HT1080 (cell line): ENCODE results near the gene ARL8A. TPM values are rescaled to one million over a fixed set of nuclear protein-coding genes. Genes with fewer than 3 reads are reported as not detected.
A peak's percentile ranks its signal among the peaks of the same experiment; 100 is the strongest.
"Not testable (repeated sequence)": the region's sequence is repeated elsewhere in the genome, so short reads cannot be mapped to it uniquely, and the experiment has no call there.

Source experiments
- DNase-seq: peaks from one replicate; pipeline ENCODE4 v3.0.0-alpha.2; 2015; ENCODE audit warnings: low read depth
- total RNA-seq: library from RNA; depleted of rRNA; stranded (reverse); fragments of >200 nt; shearing (Covaris generic); gene quantifications from 2 replicates; pipeline ENCODE4 v1.2.3, GENCODE V29; 2014

ARL8A gene
- total RNA-seq, 1 experiment from 2014 or later, result 12.9 TPM

DNA sequence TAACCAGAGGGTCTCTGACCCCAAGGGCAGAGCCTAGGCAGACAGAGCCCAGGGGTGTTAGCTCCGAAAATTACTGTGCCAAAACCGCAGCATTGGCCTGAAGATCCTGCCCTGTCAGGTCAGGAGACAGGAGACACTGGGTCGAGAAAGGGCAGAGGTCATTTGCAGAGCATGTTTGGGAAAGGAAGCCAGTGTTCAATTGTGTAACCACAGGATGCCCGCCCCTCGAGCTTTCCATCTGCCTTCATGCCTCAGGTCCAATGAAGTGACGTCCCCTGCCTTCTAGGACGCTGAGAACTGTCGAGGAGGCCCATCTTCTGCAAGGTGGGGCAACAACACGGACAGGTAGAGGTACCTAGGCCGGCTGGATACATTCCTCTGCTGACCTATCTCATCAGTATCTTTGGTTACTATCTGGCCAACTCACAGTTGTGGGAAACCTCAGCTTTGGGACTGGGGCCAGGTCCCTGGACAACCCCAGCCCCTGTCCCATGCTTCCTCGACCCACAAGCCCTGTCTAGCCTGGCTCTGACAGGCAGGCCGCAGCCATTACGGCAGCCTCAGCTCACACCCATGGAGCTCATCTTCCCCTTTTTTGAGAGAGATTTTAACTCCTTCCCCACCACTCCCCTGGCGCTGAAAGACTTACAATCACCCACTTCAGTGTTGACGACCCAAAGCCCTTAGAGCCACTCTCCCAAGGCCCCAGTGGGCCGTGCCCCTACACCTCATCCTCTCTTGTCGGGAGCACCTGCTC lies 1.3 kb downstream of the ARL8A start:
- no peak for DNase-seq

DNA sequence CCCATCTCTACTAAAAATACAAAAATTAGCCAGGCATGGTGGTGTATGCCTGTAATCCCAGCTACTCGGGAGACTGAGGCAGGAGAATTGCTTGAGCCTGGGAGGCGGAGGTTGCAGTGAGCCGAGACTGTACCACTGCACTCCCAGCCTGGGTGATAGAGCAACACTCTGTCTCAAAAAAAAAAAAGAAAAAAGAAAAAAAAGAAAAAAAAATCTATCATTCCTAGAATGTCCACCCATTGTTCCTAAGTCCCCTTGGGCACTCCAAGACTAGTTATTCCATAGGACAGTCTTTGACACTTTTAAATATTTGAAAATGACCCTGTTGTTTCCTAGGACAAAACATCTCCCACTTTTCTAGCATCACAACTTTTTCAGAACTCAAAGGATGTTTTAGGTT lies 3.1 kb downstream of the ARL8A start:
- not testable (repeated sequence) for DNase-seq

DNA sequence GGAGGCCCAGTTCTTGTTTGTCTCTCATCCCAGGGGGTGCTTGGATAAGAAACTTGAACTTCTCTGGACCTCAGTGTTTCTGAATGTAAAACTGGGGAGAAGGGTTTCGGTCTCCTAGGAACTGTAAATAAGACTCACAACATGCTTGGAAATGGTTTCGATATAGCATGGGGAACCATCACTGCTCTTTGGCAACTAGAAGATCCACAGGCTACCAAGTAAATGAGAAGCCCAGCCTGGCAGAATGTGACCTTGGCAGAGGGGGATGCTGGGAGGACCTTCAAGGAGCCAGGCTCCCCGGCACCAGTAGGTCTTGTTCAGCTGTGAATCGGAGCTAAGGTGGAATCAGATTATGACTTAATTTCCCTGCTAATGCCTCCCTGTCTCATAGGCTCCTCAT lies 3.7 kb downstream of the ARL8A start:
- no peak for DNase-seq

DNA sequence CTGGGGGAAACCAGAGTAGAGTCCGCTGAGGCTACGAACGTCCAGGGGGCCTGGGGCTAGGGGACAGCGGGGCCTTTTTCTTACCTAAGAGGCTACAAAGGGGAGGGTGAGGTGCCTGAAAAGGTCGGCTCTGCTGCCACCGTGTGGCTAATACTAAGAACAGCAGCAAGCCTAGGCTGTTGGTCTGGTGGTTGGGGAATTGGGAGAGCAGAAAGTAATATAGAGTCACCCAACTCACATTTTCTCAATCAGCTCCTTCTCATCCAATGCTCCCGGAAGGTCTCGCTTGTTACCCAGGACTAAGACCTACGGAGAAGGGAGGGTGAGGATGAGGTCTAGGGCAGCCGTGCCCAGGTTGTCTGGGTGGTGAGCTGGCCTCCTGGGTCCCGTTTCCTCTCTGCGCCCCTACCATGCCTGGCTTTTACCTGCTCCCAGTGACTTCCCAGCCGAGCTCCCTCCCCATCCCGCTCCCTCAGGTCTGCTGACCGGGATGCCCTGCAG lies 9.3 kb downstream of the ARL8A start:
- peak; percentile 59 for DNase-seq

DNA sequence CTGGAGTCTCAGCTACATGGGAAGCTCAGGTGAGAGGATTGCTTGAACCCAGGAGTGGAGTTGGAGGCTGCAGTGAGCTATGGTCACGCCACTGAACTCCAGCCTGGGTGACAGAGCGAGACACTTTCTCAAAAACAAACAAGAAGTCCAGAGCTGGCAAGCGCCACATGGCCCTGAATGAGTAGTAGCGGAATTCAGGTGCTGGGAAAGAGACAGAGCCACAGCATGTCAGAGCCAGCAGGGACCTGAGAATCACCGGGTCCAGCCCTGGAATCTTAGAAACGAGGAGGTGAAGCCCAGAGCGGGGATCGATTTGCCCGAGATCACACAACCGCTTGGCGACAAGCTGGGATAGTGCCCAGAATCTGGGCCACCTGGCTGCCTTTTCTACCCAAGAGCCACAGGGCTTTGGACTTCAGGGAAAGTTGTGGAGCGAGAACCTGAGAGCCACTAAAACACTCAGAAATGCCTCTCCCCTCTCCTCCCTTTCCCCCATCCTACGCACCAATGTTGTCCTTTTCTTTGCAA lies 9.8 kb downstream of the ARL8A start:
- DNase-seq, result no peak

DNA sequence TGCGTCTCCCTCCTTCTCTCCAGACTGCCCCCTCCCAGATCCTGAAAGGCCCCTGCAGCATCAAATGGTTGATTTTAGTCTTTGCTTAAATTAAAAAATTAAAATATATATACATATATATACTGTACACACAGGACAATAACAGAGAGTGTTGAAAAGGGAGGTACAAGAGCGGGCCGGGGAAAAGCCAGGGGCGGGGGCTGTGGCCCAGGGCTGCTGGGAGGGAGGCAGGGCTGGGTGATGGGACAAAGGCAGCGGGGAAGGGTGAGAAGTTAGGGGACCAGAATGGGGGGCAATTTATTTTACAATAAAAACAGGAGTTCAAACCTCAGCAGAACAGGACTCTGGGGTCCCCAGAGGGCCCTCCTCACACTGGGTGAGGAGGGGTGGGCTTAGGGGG lies 10.5 kb downstream of the ARL8A start:
- no peak for DNase-seq

DNA sequence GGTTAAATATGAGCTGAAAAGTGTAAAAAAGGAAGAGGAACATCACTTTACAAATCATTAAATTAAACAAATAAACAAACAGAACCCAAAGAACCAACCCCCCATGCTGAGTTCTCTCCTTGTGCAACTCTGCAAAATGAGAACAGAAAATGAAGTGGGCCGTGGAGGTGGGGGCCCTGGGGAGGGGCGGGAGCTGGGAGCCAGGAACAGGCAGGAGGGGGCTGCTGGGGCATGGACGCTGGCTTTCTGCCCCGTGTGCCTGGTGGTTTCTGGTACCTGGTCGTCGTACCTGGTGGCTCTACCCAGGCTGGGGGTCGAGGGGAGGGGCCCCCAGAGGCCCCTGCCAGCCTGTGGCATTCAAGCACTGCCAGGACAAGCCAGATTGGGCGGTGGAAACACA lies 11.0 kb downstream of the ARL8A start:
- no peak for DNase-seq

DNA sequence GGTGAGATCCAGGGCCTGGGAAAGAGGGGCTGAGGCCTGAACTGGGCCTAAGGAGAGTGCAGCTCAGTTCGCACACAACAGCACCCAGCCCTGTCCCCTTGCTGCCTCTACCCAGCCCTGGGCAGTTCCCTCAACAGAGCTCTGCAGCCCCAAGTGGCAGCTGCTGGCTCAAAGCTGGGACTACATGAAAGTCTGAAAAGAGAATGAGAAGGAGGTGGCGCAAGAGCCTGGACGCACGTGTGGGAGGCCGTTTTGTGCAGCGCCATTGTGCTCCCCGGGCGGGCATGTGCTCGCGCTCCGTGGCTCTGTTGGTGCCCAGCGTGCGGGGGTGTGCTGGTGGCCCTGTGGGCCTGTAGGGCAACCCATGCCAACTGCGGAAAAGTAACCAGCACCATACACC lies 11.5 kb downstream of the ARL8A start:
- no peak for DNase-seq

DNA sequence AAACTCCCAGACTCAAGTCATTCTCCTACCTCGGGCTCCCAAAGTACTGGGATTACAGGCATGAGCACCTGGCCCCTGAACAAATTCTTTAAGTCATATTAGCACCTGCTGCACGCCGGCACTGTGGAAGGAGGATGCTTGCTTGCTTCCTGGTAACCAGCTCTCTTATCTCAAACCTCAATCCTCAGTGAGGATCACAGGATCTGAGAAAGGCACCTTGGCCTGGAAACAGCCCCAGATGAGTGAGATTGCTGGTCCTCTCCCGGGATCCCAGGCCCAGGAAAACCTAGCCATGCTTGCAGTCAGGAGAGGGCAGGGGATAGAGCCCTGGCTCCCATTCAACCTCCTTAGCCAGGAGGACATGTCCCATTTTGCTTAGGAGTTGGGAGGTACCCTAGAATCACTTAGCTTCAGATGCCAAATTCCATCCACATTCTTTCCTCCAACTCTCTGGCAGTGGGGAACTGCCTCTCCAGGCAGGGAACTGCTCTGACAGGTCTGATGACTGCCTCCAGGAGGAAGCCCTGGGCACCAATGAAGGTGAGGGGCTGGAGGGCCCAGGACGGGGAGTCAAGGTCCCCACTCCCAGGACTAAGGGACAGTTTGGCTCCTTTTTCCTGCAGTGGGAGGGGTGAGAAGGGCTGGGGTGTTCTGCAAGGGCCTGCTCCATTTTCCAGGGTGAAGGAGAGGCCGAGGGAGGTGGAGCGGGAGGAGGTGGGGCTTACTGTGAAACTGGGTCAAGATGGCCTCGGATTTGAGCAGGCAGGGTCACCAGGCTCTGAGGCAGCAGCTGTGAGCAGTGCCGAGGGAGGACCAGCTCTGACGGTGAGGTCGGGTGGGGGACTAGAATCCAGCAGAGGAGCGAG lies 12.3 kb downstream of the ARL8A start:
- DNase-seq, result no peak

DNA sequence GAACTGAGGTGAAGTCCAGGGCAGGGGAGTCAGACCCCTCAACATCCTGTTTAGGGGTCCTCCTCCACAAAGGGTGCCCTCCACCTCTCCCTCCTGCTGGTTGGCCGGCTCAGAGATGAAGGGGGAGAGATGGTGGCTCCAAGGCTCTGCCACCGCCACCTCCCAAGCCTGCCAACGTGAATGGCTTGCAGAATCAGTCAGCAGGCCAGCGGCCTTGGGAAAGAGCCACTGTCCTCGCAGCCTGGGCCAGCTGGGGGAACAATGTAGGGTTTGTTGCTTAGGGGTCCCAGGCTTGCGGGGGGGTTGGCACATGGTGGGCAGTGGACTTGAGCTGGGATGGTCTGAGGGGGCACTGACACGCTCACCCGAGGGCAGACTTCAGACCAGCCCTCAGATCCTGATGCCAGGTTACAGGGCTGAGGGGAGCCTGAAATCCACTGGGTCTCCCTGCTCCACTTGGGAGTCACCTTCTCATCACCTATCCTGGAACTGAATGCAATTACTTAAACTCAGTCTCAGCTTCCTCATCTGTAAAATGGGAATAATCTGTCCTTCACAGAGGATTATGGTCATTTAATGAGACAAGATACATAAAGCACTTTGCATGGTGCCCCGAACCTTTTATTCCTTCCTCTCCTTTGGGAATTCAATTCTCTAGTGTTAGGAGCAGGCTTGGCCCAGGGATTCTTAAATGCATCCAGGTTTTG lies 13.6 kb downstream of the ARL8A start:
- no peak for DNase-seq

DNA sequence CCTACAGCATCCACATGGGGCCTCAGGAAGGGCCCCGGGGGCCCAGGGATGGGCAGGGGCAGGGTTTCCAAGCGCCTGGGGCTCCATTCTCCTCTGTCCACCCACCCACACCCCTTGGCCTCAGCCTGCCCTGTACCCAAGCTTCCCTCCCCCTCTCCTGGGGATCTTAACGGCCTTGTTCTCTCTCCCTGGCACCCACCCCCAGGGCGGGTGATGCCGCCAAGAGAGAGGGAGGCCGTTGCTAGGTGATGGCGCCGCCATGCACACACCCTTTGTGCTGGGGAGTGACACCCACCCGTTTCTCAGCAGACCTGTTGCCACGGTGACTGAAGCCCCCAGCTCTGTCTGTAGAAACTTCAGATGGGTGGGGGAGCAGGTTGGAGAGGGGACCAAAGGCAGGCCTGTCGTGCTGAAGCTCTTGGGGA lies 14.2 kb downstream of the ARL8A start:
- DNase-seq, result no peak

DNA sequence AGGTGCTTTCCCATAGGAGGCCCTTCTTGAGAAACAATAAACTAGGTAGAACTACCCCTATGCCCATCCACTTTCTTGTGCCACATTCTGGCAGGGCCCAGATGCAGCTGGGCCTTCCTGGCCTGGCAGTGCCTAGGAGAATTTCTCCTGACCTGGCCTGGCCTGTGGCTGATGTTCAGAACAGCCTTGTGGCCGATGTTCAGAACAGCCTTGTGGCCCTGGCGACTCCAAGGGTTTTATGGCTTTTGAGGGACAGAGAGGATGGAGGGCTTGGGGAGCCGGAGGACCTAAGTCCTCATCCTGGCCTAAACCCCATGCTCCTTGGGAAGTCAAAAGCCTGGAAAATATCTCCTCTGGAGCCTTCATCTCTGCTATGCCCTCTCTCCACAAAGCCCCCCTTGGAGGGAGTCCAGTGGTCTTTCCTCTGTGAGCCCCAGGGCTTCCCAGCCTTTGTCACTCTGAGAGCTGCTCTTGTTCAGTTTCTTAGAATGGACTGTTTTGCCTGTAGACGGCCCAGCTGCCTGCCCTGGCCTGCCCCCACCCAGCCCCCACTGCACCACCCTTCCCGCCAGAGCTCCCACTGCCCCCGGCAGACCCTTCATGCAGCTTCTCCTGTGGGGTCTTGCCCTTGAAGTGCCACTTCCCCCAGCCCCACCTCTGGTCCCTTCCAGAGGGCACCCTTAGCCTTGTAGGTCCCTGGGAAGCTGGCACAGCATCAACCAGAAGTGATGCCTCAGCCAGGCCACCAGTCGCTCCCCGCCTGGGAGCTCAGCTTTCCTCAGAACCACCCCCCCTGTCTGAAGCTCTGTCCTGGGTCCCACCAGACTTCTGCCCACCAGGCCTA lies 14.9 kb downstream of the ARL8A start:
- DNase-seq, result no peak

DNA sequence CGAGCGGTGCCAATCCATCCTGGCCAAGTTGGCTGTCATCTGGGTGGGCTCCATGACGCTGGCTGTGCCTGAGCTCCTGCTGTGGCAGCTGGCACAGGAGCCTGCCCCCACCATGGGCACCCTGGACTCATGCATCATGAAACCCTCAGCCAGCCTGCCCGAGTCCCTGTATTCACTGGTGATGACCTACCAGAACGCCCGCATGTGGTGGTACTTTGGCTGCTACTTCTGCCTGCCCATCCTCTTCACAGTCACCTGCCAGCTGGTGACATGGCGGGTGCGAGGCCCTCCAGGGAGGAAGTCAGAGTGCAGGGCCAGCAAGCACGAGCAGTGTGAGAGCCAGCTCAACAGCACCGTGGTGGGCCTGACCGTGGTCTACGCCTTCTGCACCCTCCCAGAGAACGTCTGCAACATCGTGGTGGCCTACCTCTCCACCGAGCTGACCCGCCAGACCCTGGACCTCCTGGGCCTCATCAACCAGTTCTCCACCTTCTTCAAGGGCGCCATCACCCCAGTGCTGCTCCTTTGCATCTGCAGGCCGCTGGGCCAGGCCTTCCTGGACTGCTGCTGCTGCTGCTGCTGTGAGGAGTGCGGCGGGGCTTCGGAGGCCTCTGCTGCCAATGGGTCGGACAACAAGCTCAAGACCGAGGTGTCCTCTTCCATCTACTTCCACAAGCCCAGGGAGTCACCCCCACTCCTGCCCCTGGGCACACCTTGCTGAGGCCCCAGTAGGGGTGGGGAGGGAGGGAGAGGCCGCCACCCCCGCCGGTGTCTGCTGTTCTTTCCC lies 16.5 kb downstream of the ARL8A start:
- DNase-seq, result no peak

DNA sequence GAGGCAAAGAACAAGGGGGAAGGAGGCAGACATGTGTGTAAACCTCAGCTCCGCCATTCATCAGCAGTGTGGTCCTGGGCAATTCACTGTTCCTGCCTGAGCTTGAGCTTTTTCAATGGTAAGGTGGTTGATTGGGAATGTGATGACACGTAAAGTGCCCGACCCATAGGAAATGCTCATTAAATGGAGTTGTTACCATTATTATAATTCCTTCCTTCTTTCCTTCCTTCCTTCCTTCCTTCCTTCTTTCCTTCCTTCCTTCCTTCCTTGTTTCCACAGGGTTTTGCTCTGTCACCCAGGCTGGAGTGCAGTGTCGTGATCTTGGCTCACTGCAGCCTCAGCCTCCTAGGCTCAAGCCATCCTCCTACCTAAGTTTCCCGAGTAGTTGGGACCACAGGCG lies 17.5 kb downstream of the ARL8A start:
- no peak for DNase-seq

DNA sequence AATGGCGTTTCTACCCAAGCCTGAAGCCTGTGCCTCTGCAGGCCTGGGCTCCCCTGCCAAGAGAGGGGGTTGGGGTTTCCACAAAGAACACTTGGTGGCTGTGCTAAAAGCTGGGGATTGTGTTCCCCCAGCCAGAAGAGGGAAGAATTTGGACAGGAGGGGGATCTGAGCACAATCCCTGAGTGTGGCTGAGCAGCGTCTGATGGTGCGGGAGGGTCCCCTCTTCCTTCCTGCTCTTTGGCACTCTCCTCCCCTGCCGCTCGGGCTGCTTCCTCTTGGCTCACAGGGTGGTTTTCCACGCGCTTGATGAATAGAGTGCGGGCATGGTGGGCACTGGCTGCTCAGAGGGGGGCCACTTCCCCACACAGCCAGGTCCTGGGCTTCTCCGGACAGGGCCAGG lies 18.1 kb downstream of the ARL8A start:
- no peak for DNase-seq

DNA sequence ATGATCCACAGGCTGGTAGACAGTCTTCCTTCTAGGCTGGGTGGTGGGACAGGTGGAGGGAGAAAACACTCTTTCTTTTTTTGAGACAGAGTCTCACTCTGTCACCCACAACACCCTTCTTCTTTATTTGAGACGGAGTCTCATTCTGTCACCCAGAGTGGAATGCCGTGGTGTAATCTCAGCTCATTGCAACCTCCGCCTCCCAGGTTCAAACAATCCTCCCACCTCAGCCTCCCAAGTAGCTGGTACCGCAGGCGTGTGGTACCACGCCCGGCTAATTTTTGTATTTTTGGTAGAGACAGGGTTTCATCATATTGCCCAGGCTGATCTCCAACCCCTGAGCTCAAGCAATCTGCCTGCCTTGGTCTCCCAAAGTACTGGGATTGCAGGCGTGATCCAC lies 18.9 kb downstream of the ARL8A start:
- DNase-seq, result no peak

DNA sequence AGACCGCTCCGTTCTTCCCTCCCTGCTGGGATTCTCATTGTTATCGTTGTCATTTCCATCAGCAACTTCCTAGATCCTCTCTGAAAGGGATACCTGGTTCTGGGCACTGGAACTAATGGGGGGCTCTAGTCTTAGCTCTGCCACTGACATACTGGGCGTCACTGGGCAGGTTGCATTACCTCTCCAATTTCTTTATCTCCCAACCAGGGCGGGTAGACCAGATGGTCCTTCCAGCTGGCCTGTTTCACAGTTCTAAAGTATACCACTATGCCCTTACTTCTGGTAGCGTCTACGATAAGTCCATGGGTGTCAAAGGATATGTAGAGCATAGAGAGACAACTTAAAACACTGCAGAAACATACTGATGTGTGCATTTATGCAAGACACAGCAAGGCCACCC lies 20.4 kb downstream of the ARL8A start:
- no peak for DNase-seq

DNA sequence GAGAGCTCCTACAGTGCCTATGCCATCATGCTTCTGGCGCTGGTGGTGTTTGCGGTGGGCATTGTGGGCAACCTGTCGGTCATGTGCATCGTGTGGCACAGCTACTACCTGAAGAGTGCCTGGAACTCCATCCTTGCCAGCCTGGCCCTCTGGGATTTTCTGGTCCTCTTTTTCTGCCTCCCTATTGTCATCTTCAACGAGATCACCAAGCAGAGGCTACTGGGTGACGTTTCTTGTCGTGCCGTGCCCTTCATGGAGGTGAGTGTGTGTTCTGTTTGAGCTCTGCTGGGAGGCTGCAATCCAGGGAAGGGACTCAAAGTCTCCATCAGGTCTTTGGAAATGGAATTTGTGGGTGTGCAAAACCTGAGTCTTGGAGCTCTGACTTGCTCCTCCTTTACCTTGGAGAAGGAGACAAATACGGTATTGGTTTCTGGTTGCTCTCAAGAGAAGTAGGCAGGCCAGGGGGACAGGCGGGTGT lies 21.2 kb downstream of the ARL8A start:
- no peak for DNase-seq

DNA sequence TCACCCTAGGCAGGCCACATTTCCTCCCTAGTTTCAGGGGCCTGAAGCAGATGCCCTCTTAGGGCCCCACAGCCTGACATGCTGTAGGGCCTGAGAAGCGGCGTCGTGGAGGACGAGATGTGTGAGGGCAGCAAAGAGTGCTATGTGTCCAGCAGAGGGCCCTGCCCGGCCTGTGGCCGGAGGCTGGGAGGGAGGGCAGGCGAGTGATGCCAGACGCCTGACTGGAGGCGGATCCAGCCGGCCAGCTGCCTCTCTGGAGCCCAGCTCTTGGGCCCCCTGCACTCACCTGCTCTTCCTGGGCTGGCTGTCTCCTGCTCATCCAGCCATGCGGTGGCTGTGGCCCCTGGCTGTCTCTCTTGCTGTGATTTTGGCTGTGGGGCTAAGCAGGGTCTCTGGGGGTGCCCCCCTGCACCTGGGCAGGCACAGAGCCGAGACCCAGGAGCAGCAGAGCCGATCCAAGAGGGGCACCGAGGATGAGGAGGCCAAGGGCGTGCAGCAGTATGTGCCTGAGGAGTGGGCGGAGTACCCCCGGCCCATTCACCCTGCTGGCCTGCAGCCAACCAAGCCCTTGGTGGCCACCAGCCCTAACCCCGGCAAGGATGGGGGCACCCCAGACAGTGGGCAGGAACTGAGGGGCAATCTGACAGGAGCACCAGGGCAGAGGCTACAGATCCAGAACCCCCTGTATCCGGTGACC lies 21.8 kb downstream of the ARL8A start, which contains the start of gene GPR37L1:
Gene GPR37L1, plus strand, starts transcription at position 279 of the 697 bp plus-strand sequence. Its CDS starts 47 bp downstream, at position 326.
- no peak for DNase-seq
